Left renal cortex interstitium (tissue), 4 donors: ENCODE measurements around the gene APCDD1L. TPM values are rescaled to one million over a fixed set of nuclear protein-coding genes. Genes with fewer than 3 reads are reported as not detected.
"Not testable (repeated sequence)": the region's sequence is repeated elsewhere in the genome, so short reads cannot be mapped to it uniquely, and the experiment has no call there.

ENCODE experiments used
- DNase-seq, 4 donors: peaks; one replicate each; pipeline ENCODE4 v3.0.0-alpha.2; 2013; ENCODE audit warnings: low read depth in 4 of 4, low spot score in 2 of 4, missing footprints in 1 of 4
- polyA plus RNA-seq, 4 donors: library from polyadenylated mRNA; unstranded; fragments of 120-200 nt; gene quantifications; one replicate each; pipeline ENCODE4 v1.2.1, GENCODE V29; 2013; ENCODE audit not compliant: insufficient read length in 4 of 4

Gene APCDD1L
- polyA plus RNA-seq, 4 donors: 11.3 to 19.5 (median 13.7) TPM

- no peak for DNase-seq
Observed at GRCh38 chr20:58420798-58421496, 94.3 kb downstream of the APCDD1L start.

GRCh38 chr20:58418949-58419748 is 96.0 kb downstream of the APCDD1L start:
- no peak for DNase-seq

- DNase-seq: no peak
Observed at GRCh38 chr20:58417438-58417837, 97.8 kb downstream of the APCDD1L start.

- no peak for DNase-seq
Observed at GRCh38 chr20:58416835-58417234, 98.4 kb downstream of the APCDD1L start.

GRCh38 chr20:58416057-58416456 is 99.1 kb downstream of the APCDD1L start:
- no peak for DNase-seq

- DNase-seq: not testable (repeated sequence)
Observed at GRCh38 chr20:58414786-58415185, 100.4 kb downstream of the APCDD1L start.

- DNase-seq: not testable (repeated sequence)
Observed at GRCh38 chr20:58414216-58414615, 101.0 kb downstream of the APCDD1L start.

Other genes starting within 250 kb of the APCDD1L start
- 10 to 100 TPM; 16.2 to 24.0 (median 19.1) TPM for gene RAB22A, start 205.7 kb downstream of the APCDD1L start, polyA plus RNA-seq
- gene VAPB, start 126.2 kb downstream of the APCDD1L start, polyA plus RNA-seq: 10 to 100 TPM; 51.5 to 56.2 (median 53.7) TPM
- gene STX16, start 135.9 kb upstream of the APCDD1L start, polyA plus RNA-seq: 100 to 1,000 TPM in 1 of 4 donors, 10 to 100 TPM in 3; 37.5 to 103 (median 66.7) TPM
- 10 to 100 TPM; 33.4 to 57.8 (median 48.4) TPM for gene NPEPL1, start 177.4 kb upstream of the APCDD1L start, polyA plus RNA-seq